Smooth muscle cell (in vitro differentiated cells): ENCODE results near the gene UBTD1. TPM values are rescaled to one million over a fixed set of nuclear protein-coding genes. Genes with fewer than 3 reads are reported as not detected.

Experiments
- DNase-seq: peaks from one replicate; lab custom pipeline; 2025; ENCODE audit not compliant: unreplicated experiment; lab: John Stamatoyannopoulos, UW
- H2AFZ ChIP-seq: fragments of 200-600 bp; sonication (generic); 2 replicates; pipeline ENCODE4 v1.6.0; 2016; ENCODE audit warnings: antibody characterized with exemption, low read depth, mild to moderate bottlenecking
- H3F3A ChIP-seq: fragments of 200-600 bp; sonication (generic); 2 replicates; pipeline ENCODE4 v1.6.0; 2017; ENCODE audit warnings: antibody characterized with exemption, low read depth
- H3K27ac ChIP-seq: fragments of 200-600 bp; sonication (generic); 2 replicates; pipeline ENCODE4 v1.5.1; 2016; ENCODE audit warnings: low read depth, mild to moderate bottlenecking
- H3K27me3 ChIP-seq: fragments of 200-600 bp; sonication (generic); 2 replicates; pipeline ENCODE4 v1.6.1; 2016; ENCODE audit warnings: low read depth, mild to moderate bottlenecking
- H3K36me3 ChIP-seq: fragments of 200-600 bp; sonication (generic); 2 replicates; pipeline ENCODE4 v1.5.1; 2016; ENCODE audit warnings: low read depth
- H3K4me1 ChIP-seq: fragments of 200-600 bp; sonication (generic); 2 replicates; pipeline ENCODE4 v1.5.1; 2016; ENCODE audit warnings: low read depth
- H3K4me2 ChIP-seq: fragments of 200-600 bp; sonication (generic); 2 replicates; pipeline ENCODE4 v1.6.0; 2016; ENCODE audit warnings: mild to moderate bottlenecking
- H3K4me3 ChIP-seq: fragments of 200-600 bp; sonication (generic); 2 replicates; pipeline ENCODE4 v1.5.1; 2016; ENCODE audit warnings: mild to moderate bottlenecking
- H3K79me2 ChIP-seq: fragments of 200-600 bp; sonication (generic); 2 replicates; pipeline ENCODE4 v1.6.0; 2016; ENCODE audit warnings: low read depth, mild to moderate bottlenecking
- H3K9ac ChIP-seq: fragments of 200-600 bp; sonication (generic); 2 replicates; pipeline ENCODE4 v1.6.0; 2016; ENCODE audit warnings: low read depth
- H3K9me3 ChIP-seq: fragments of 200-600 bp; sonication (generic); replicated peaks from 2 replicates; pipeline ENCODE4 v1.5.1; 2016; ENCODE audit warnings: low read depth
- H4K20me1 ChIP-seq: fragments of 200-600 bp; sonication (generic); 2 replicates; pipeline ENCODE4 v1.6.0; 2016; ENCODE audit warnings: low read depth
- WGBS: methylation state at CpG from one replicate; pipeline ENCODE4 v1.1.7; 2016; ENCODE audit warnings: low lambda C conversion rate; 5-methylcytosine and 5-hydroxymethylcytosine counted together
- polyA plus RNA-seq: library from polyadenylated mRNA; unstranded; fragments of >200 nt; fragmentation: Nextera tagmentation; extraction: Ambion mirVana; gene quantifications from 2 replicates; pipeline ENCODE4 v1.2.1, GENCODE V29; 2016
- total RNA-seq: library from RNA; depleted of rRNA; stranded (reverse); fragments of >200 nt; gene quantifications from 2 replicates; pipeline ENCODE4 v1.2.3, GENCODE V29; 2014
- TF ChIP-seq, protein P1 (sequence below): fragments of 200-600 bp; sonication (generic); IDR thresholded peaks from 2 replicates; pipeline ENCODE4 v1.5.1; 2017; ENCODE audit warnings: borderline replicate concordance, mild to moderate bottlenecking, antibody characterized with exemption; ENCODE audit not compliant: insufficient read depth, poor library complexity, severe bottlenecking

UBTD1 gene
- total and polyA plus RNA-seq, 2 experiments from 2014 or later = 26.5 to 59.9 TPM

DNA sequence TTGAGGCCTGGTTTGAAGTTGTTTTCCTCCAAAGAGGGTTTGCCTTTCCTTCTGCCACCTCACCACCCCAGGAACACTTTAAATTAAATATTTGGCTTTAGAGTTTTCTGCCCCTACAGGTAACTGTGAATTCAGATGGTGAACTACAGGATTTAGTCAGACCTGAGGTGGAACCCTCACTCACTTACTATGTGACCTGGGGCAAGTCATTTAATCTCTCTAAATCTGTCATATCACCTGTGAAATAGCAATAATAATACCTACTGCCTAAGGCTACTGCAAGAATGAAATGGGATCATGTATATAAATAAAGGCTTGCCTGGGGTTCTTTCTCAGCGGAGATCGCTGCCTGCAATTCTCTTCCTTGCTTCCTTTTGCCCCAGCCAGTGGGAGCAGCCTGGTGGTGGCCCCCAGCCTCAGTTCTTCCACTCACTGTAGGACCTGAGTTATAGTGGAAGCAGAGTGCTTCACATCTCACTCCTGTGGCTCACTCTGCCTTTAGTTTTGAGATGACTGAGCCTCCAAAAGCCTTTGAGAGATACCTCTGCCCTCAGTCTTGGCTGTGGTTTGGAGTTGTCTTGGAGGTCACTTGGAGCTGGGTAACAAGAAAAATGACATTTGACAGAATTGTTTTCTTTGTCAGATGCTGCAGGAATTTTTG is 67.7 kb downstream of the UBTD1 start:
- Histone ChIP-seq H4K20me1 (peaks cover 23% of the 10 kb centered on the region), H3F3A (peaks cover 4% of the 10 kb centered on the region), H2AFZ (no peak overlapping the region), H3K4me3 (no peak overlapping the region), H3K4me1 (no peaks in the 10 kb centered on the region), H3K27me3 (no peaks in the 10 kb centered on the region), H3K9ac (no peak overlapping the region), H3K36me3 (no peaks in the 10 kb centered on the region), H3K4me2 (no peak overlapping the region), H3K9me3 (no peaks in the 10 kb centered on the region), H3K79me2 (peaks cover 28% of the 10 kb centered on the region), H3K27ac (no peak overlapping the region)
- 93% methylated on average over 2 of the region's 2 CpGs for WGBS
- no peak for DNase-seq
- TF ChIP-seq, protein P1, sequence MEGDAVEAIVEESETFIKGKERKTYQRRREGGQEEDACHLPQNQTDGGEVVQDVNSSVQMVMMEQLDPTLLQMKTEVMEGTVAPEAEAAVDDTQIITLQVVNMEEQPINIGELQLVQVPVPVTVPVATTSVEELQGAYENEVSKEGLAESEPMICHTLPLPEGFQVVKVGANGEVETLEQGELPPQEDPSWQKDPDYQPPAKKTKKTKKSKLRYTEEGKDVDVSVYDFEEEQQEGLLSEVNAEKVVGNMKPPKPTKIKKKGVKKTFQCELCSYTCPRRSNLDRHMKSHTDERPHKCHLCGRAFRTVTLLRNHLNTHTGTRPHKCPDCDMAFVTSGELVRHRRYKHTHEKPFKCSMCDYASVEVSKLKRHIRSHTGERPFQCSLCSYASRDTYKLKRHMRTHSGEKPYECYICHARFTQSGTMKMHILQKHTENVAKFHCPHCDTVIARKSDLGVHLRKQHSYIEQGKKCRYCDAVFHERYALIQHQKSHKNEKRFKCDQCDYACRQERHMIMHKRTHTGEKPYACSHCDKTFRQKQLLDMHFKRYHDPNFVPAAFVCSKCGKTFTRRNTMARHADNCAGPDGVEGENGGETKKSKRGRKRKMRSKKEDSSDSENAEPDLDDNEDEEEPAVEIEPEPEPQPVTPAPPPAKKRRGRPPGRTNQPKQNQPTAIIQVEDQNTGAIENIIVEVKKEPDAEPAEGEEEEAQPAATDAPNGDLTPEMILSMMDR = no peak

DNA sequence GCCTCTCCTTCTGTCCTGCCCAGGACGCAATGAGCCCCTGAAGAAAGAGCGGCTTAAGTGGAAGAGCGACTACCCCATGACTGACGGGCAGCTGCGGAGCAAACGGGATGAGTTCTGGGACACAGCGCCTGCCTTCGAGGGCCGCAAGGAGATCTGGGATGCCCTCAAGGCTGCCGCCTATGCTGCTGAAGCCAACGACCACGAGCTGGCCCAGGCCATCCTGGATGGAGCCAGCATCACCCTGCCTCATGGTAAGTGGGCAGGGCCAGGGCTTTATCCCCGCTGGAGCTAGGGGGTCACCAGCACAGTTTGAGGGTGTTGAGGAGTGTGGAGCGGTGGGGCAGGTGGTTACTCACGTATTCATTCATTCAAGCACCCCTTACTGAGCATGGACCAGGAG is 69.2 kb downstream of the UBTD1 start:
- Histone ChIP-seq H3K9me3 (no peaks in the 10 kb centered on the region), H3K36me3 (no peaks in the 10 kb centered on the region), H3K27ac (no peak overlapping the region), H4K20me1 (peaks cover 23% of the 10 kb centered on the region), H3K4me1 (peaks cover 6% of the 10 kb centered on the region), H3F3A (peaks cover 5% of the 10 kb centered on the region), H3K79me2 (peaks cover 18% of the 10 kb centered on the region), H2AFZ (no peak overlapping the region), H3K9ac (no peak overlapping the region), H3K4me3 (no peak overlapping the region), H3K27me3 (no peaks in the 10 kb centered on the region), H3K4me2 (no peak overlapping the region)
- TF ChIP-seq, protein P1 = no peak
- 97% methylated on average over 15 of the region's 15 CpGs for WGBS
- no peak for DNase-seq

DNA sequence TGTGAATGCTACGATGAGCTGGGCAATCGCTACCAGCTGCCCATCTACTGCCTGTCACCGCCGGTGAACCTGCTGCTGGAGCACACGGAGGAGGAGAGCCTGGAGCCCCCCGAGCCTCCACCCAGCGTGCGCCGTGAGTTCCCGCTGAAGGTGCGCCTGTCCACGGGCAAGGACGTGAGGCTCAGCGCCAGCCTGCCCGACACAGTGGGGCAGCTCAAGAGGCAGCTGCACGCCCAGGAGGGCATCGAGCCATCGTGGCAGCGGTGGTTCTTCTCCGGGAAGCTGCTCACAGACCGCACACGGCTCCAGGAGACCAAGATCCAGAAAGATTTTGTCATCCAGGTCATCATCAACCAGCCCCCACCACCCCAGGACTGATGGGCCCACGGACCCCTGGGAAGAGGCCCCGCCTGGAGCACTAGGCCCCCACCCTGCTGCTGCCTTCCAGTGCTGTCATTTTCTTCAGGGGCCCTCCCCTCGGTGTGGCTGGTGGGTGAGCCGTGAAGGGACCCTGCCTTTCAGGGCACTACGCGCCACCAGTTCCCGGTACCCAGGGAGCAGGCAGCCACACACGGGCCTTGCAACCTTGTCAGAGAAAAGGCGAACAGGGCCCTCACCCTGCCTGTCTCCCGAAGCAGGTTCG is 71.5 kb downstream of the UBTD1 start:
- Histone ChIP-seq H3K4me3 (no peak overlapping the region), H2AFZ (no peak overlapping the region), H4K20me1 (peaks cover 16% of the 10 kb centered on the region), H3K9me3 (no peaks in the 10 kb centered on the region), H3K36me3 (no peaks in the 10 kb centered on the region), H3K4me1 (peaks cover 7% of the 10 kb centered on the region), H3K4me2 (no peak overlapping the region), H3K79me2 (peaks cover 9% of the 10 kb centered on the region), H3K9ac (no peak overlapping the region), H3K27ac (no peak overlapping the region), H3F3A (peaks cover 5% of the 10 kb centered on the region), H3K27me3 (no peaks in the 10 kb centered on the region)
- DNase-seq = no peak
- 97% methylated on average over 29 of the region's 33 CpGs for WGBS
- TF ChIP-seq, protein P1 = no peak
